PC-3 (cell line): ENCODE results near the gene NR2E1. TPM values are rescaled to one million over a fixed set of nuclear protein-coding genes. Genes with fewer than 3 reads are reported as not detected.

Experiments
- ATAC-seq: fragments of 200-7000 bp; cut with Tn5 transposase; 2 replicates; pipeline ENCODE4 v1.9.1; 2020; ENCODE audit warnings: mild to moderate bottlenecking, moderate library complexity
- BruUV-seq: library from RNA; stranded (reverse); fragments of 400-500 nt; replicated peaks from 2 replicates; lab custom pipeline; 2021; lab: Mats Ljungman, UMichigan
- CTCF ChIA-PET: fragments of 300-600 bp; sonication (Branson Sonifier 250); formaldehyde crosslinking; loops from one replicate; lab custom pipeline; 2022; ENCODE audit warnings: antibody characterized with exemption; lab: Charles Lee
- POLR2A ChIA-PET: fragments of 300-600 bp; sonication (Branson Sonifier 250); formaldehyde crosslinking; loops from one replicate; lab custom pipeline; 2022; ENCODE audit warnings: antibody characterized with exemption; ENCODE audit not compliant: unreplicated experiment; lab: Charles Lee
- DNase-seq: peaks from one replicate; pipeline ENCODE4 v3.0.0-alpha.2; 2015
- H2AFZ ChIP-seq: fragments of 300-600 bp; sonication (generic); 2 replicates; pipeline ENCODE4 v1.6.0; 2016; ENCODE audit warnings: antibody characterized with exemption, low read length
- H3F3A ChIP-seq: fragments of 300-600 bp; sonication (generic); one replicate; pipeline ENCODE4 v1.6.0; 2017; ENCODE audit warnings: antibody characterized with exemption, low read length, control low read depth, mild to moderate bottlenecking; ENCODE audit not compliant: unreplicated experiment
- H3K27ac ChIP-seq: fragments of 300-600 bp; sonication (generic); 2 replicates; pipeline ENCODE4 v1.5.1; 2016; ENCODE audit warnings: mild to moderate bottlenecking, low read length
- H3K27me3 ChIP-seq: fragments of 300-600 bp; sonication (generic); 2 replicates; pipeline ENCODE4 v1.6.1; 2016; ENCODE audit warnings: low read length, mixed read lengths
- H3K36me3 ChIP-seq: fragments of 300-600 bp; sonication (generic); 2 replicates; pipeline ENCODE4 v1.6.1; 2016; ENCODE audit warnings: low read depth, mixed run types, low read length, mixed read lengths
- H3K4me1 ChIP-seq: fragments of 300-600 bp; sonication (generic); 2 replicates; pipeline ENCODE4 v1.5.1; 2016; ENCODE audit warnings: low read length; ENCODE audit not compliant: insufficient read depth
- H3K4me2 ChIP-seq: fragments of 300-600 bp; sonication (generic); 2 replicates; pipeline ENCODE4 v1.6.0; 2016; ENCODE audit warnings: low read length
- H3K4me3 ChIP-seq: fragments of 300-600 bp; sonication (generic); 2 replicates; pipeline ENCODE4 v1.5.1; 2016; ENCODE audit warnings: mild to moderate bottlenecking, low read length, mixed read lengths
- H3K79me2 ChIP-seq: fragments of 300-600 bp; sonication (generic); 2 replicates; pipeline ENCODE4 v1.6.1; 2017; ENCODE audit warnings: low read length, mixed read lengths
- H3K9ac ChIP-seq: fragments of 300-600 bp; sonication (generic); 2 replicates; pipeline ENCODE4 v1.6.0; 2016; ENCODE audit warnings: mild to moderate bottlenecking, low read length
- H3K9me2 ChIP-seq: fragments of 300-600 bp; sonication (generic); replicated peaks from 2 replicates; pipeline ENCODE4 v1.6.1; 2016; ENCODE audit warnings: mixed run types, low read length, mixed read lengths
- H3K9me3 ChIP-seq: fragments of 300-600 bp; sonication (generic); 2 replicates; pipeline ENCODE4 v1.6.1; 2016; ENCODE audit warnings: low read length, mixed read lengths
- H4K20me1 ChIP-seq: fragments of 300-600 bp; sonication (generic); 2 replicates; pipeline ENCODE4 v1.6.1; 2016; ENCODE audit warnings: low read length, mixed read lengths
- CTCF ChIP-seq: fragments of 300-600 bp; sonication (generic); conservative IDR thresholded peaks from 2 replicates; pipeline ENCODE4 v1.5.1; 2017; ENCODE audit warnings: antibody characterized with exemption, low read depth, mild to moderate bottlenecking, low read length
- EZH2 ChIP-seq: fragments of 300-600 bp; sonication (generic); IDR thresholded peaks from one replicate; pipeline ENCODE4 v1.6.1; 2017; ENCODE audit warnings: antibody characterized with exemption, mild to moderate bottlenecking, low read length; ENCODE audit not compliant: unreplicated experiment
- EZH2phosphoT487 ChIP-seq: fragments of 300-600 bp; sonication (generic); IDR thresholded peaks from 2 replicates; pipeline ENCODE4 v1.6.1; 2018; ENCODE audit warnings: mild to moderate bottlenecking, antibody characterized with exemption, low read length, borderline replicate concordance
- intact Hi-C: fragments of 100-400 bp; cut with micrococcal nuclease; formaldehyde crosslinking; loops from 2 replicates; pipeline ENCODE4 v1.9.0; 2023
- total RNA-seq: library from RNA; depleted of rRNA; stranded (reverse); fragments of >200 nt; gene quantifications from 2 replicates; pipeline ENCODE4 v1.2.3, GENCODE V29; 2014

Gene NR2E1
- total RNA-seq, 1 experiment from 2014 or later = 0.07 TPM

DNA sequence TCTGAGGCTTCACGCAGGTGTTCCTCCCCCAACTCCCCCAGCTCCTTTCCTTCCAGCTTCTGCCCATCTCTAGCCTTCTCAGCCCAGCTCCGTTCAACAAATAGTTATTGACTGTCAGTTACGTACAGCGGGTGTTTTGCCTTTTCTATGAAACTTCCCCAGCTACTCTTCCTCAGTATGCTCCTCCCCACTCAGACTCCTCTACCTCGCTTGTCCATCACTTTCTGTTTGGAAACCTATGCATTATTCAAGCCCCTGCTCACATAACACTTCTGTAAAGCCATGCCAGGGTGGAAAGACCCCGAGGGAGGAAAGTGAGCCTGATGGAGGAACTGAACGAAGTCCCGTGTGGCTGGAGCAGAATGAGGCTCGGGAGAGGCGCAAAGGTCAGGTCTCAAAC lies 44.2 kb upstream of the NR2E1 start:
- H3K27ac ChIP-seq = no peak overlapping the region

GRCh38 chr6:108123481-108123929 lies 42.3 kb upstream of the NR2E1 start:
- no peaks in the 10 kb centered on the region for H3F3A ChIP-seq
- BruUV-seq = no TSS peak
- H3K27me3 ChIP-seq = no peaks in the 10 kb centered on the region
- intact Hi-C loops = no loop called here
- ChIA-PET CTCF (no interaction called here), POLR2A (no interaction called here)
- H3K4me2 ChIP-seq = no peak overlapping the region
- no peak for ATAC-seq
- H3K27ac ChIP-seq = no peak overlapping the region
- H3K9me2 ChIP-seq = no peaks in the 10 kb centered on the region
- no peak for DNase-seq
- H3K9me3 ChIP-seq = no peaks in the 10 kb centered on the region
- TF ChIP-seq CTCF = no peak
- no peak for TF ChIP-seq EZH2phosphoT487
- TF ChIP-seq EZH2 = no peak
- H3K4me3 ChIP-seq = no peak overlapping the region
- no peaks in the 10 kb centered on the region for H4K20me1 ChIP-seq
- H3K79me2 ChIP-seq = no peaks in the 10 kb centered on the region
- H3K36me3 ChIP-seq = no peaks in the 10 kb centered on the region
- H3K4me1 ChIP-seq = peaks cover 15% of the 10 kb centered on the region
- no peak overlapping the region for H2AFZ ChIP-seq
- no peak overlapping the region for H3K9ac ChIP-seq

More for the DNA sequence above, 44.2 kb upstream of the NR2E1 start:
- intact Hi-C loops = no loop called here
- no peak for DNase-seq
- no peaks in the 10 kb centered on the region for H3K9me2 ChIP-seq
- no peaks in the 10 kb centered on the region for H3K27me3 ChIP-seq
- no peaks in the 10 kb centered on the region for H4K20me1 ChIP-seq
- H3K4me1 ChIP-seq = no peaks in the 10 kb centered on the region
- ChIA-PET POLR2A (no interaction called here), CTCF (no interaction called here)
- H3K9ac ChIP-seq = no peak overlapping the region
- ATAC-seq = no peak
- H3K4me3 ChIP-seq = no peak overlapping the region
- H3F3A ChIP-seq = no peaks in the 10 kb centered on the region
- TF ChIP-seq CTCF (no peak), EZH2 (no peak), EZH2phosphoT487 (no peak)
- H3K9me3 ChIP-seq = no peaks in the 10 kb centered on the region
- no peak overlapping the region for H2AFZ ChIP-seq
- no TSS peak for BruUV-seq
- no peaks in the 10 kb centered on the region for H3K79me2 ChIP-seq
- no peak overlapping the region for H3K4me2 ChIP-seq
- H3K36me3 ChIP-seq = no peaks in the 10 kb centered on the region

- no peak overlapping the region for H3K9ac ChIP-seq
- peaks cover 19% of the 10 kb centered on the region for H3K4me1 ChIP-seq
- no peak for DNase-seq
- H3K9me2 ChIP-seq = no peaks in the 10 kb centered on the region
- ChIA-PET CTCF (no interaction called here), POLR2A (no interaction called here)
- no peak for TF ChIP-seq EZH2
- TF ChIP-seq CTCF = no peak
- no peak for TF ChIP-seq EZH2phosphoT487
- no TSS peak for BruUV-seq
- no peak overlapping the region for H3K4me2 ChIP-seq
- no peaks in the 10 kb centered on the region for H3K36me3 ChIP-seq
- ATAC-seq = no peak
- H3K79me2 ChIP-seq = no peaks in the 10 kb centered on the region
- no peak overlapping the region for H2AFZ ChIP-seq
- H3F3A ChIP-seq = no peaks in the 10 kb centered on the region
- no peak overlapping the region for H3K27ac ChIP-seq
- no peaks in the 10 kb centered on the region for H3K9me3 ChIP-seq
- intact Hi-C loops = no loop called here
- H4K20me1 ChIP-seq = no peaks in the 10 kb centered on the region
- no peaks in the 10 kb centered on the region for H3K27me3 ChIP-seq
- no peak overlapping the region for H3K4me3 ChIP-seq
Measured at GRCh38 chr6:108123946-108124345, 41.9 kb upstream of the NR2E1 start.
